H9 (cell line): ENCODE measurements around the gene GLYR1. TPM values are rescaled to one million over a fixed set of nuclear protein-coding genes. Genes with fewer than 3 reads are reported as not detected.
A peak's percentile ranks its signal among the peaks of the same experiment; 100 is the strongest.

Source experiments
- DNase-seq: peaks from one replicate; pipeline ENCODE4 v3.0.0-alpha.2; 2017
- H2AFZ ChIP-seq: one replicate; pipeline ENCODE4 v1.6.1; 2013; ENCODE audit warnings: mild to moderate bottlenecking, low read length, control low read depth, moderate library complexity
- H2AK5ac ChIP-seq: 2 replicates; pipeline ENCODE4 v1.6.1; 2013; ENCODE audit warnings: low read length, control low read depth, mixed read lengths; ENCODE audit not compliant: insufficient read length
- H2BK120ac ChIP-seq: one replicate; pipeline ENCODE4 v1.6.1; 2013; ENCODE audit warnings: low read depth, mild to moderate bottlenecking, low read length, control low read depth, inconsistent platforms; ENCODE audit not compliant: poor library complexity, severe bottlenecking
- H2BK12ac ChIP-seq: 2 replicates; pipeline ENCODE4 v1.6.1; 2013; ENCODE audit warnings: low read length, control low read depth, mixed read lengths, low read depth; ENCODE audit not compliant: insufficient read length
- H2BK15ac ChIP-seq: 2 replicates; pipeline ENCODE4 v1.6.1; 2013; ENCODE audit warnings: low read depth, low read length, control low read depth
- H2BK20ac ChIP-seq: one replicate; pipeline ENCODE4 v1.6.1; 2013; ENCODE audit warnings: low read depth, mild to moderate bottlenecking, low read length, control low read depth, inconsistent platforms; ENCODE audit not compliant: poor library complexity, severe bottlenecking
- H2BK5ac ChIP-seq: 2 replicates; pipeline ENCODE4 v1.6.1; 2013; ENCODE audit warnings: low read length, control low read depth, mixed read lengths; ENCODE audit not compliant: insufficient read length
- H3K14ac ChIP-seq: 2 replicates; pipeline ENCODE4 v1.6.1; 2013; ENCODE audit warnings: low read length, control low read depth; ENCODE audit not compliant: insufficient read depth
- H3K18ac ChIP-seq: 2 replicates; pipeline ENCODE4 v1.6.1; 2013; ENCODE audit warnings: low read depth, mild to moderate bottlenecking, mixed read lengths, low read length, control low read depth; ENCODE audit not compliant: insufficient read length
- H3K23ac ChIP-seq: 2 replicates; pipeline ENCODE4 v1.6.1; 2013; ENCODE audit warnings: low read length, control low read depth, mixed read lengths, low read depth; ENCODE audit not compliant: insufficient read length
- H3K23me2 ChIP-seq: 2 replicates; pipeline ENCODE4 v1.6.1; 2013; ENCODE audit warnings: low read depth, mild to moderate bottlenecking, mixed read lengths, low read length, control low read depth; ENCODE audit not compliant: insufficient read length, poor library complexity, severe bottlenecking
- H3K27ac ChIP-seq: 2 replicates; pipeline ENCODE4 v1.5.1; 2013; ENCODE audit warnings: low read length, control low read depth, mixed read lengths, low read depth; ENCODE audit not compliant: insufficient read length
- H3K27me3 ChIP-seq: 2 replicates; pipeline ENCODE4 v1.6.1; 2013; ENCODE audit warnings: low read length, control low read depth, inconsistent platforms; ENCODE audit not compliant: insufficient read depth
- H3K4ac ChIP-seq: 2 replicates; pipeline ENCODE4 v1.6.1; 2013; ENCODE audit warnings: low read depth, mild to moderate bottlenecking, control low read depth, inconsistent platforms, low read length, moderate library complexity
- H3K4me1 ChIP-seq: 2 replicates; pipeline ENCODE4 v1.6.1; 2013; ENCODE audit warnings: low read length, control low read depth, inconsistent platforms; ENCODE audit not compliant: insufficient read depth
- H3K4me2 ChIP-seq: 2 replicates; pipeline ENCODE4 v1.6.1; 2013; ENCODE audit warnings: low read length, control low read depth, mixed read lengths; ENCODE audit not compliant: insufficient read length, insufficient read depth
- H3K56ac ChIP-seq: 2 replicates; pipeline ENCODE4 v1.6.1; 2013; ENCODE audit warnings: low read depth, mild to moderate bottlenecking, mixed read lengths, low read length, control low read depth; ENCODE audit not compliant: insufficient read length
- H3K79me1 ChIP-seq: 2 replicates; pipeline ENCODE4 v1.6.1; 2013; ENCODE audit warnings: low read depth, mild to moderate bottlenecking, moderate library complexity, low read length, control low read depth, inconsistent platforms; ENCODE audit not compliant: insufficient read depth, poor library complexity, severe bottlenecking
- H3K79me2 ChIP-seq: 2 replicates; pipeline ENCODE4 v1.6.1; 2013; ENCODE audit warnings: low read length, control low read depth, inconsistent platforms; ENCODE audit not compliant: insufficient read depth
- H3K9ac ChIP-seq: 2 replicates; pipeline ENCODE4 v1.6.1; 2013; ENCODE audit warnings: low read length, control low read depth, mixed read lengths; ENCODE audit not compliant: insufficient read length; ENCODE audit errors: extremely low read depth
- H3K9me3 ChIP-seq: one replicate; pipeline ENCODE4 v1.6.1; 2013; ENCODE audit warnings: low read depth, low read length, inconsistent platforms; ENCODE audit not compliant: control insufficient read depth
- H3T11ph ChIP-seq: one replicate; pipeline ENCODE4 v1.6.1; 2013; ENCODE audit warnings: mild to moderate bottlenecking, low read length, control low read depth, inconsistent platforms
- H4K20me1 ChIP-seq: one replicate; pipeline ENCODE4 v1.6.1; 2013; ENCODE audit not compliant: control insufficient read depth, insufficient read length, insufficient read depth
- H4K5ac ChIP-seq: 2 replicates; pipeline ENCODE4 v1.6.1; 2013; ENCODE audit warnings: low read depth, mild to moderate bottlenecking, mixed read lengths, low read length, control low read depth; ENCODE audit not compliant: insufficient read length
- H4K8ac ChIP-seq: replicated peaks from 2 replicates; pipeline ENCODE4 v1.6.1; 2013; ENCODE audit warnings: low read length, control low read depth, mixed read lengths, low read depth; ENCODE audit not compliant: insufficient read length
- H4K91ac ChIP-seq: 2 replicates; pipeline ENCODE4 v1.6.1; 2013; ENCODE audit warnings: low read depth, mild to moderate bottlenecking, moderate library complexity, mixed read lengths, low read length, control low read depth; ENCODE audit not compliant: insufficient read length
- H3K27ac Mint-ChIP-seq, 3 experiments: 2 replicates in 2 of 3; 3 replicates in 1 of 3; pipeline ENCODE4 v1.8.0; 2020 to 2021; ENCODE audit warnings: mixed read lengths in 3 of 3, mild to moderate bottlenecking in 1 of 3, moderate library complexity in 1 of 3
- H3K27me3 Mint-ChIP-seq: 2 replicates; pipeline ENCODE4 v1.8.0; 2021; ENCODE audit warnings: low read depth, mild to moderate bottlenecking, moderate library complexity, mixed read lengths
- H3K36me3 Mint-ChIP-seq, 3 experiments: 2 replicates in 2 of 3; 3 replicates in 1 of 3; pipeline ENCODE4 v1.8.0; 2020 to 2021; ENCODE audit warnings: low read depth in 3 of 3, mixed read lengths in 3 of 3; ENCODE audit not compliant: insufficient read depth in 1 of 3
- H3K4me1 Mint-ChIP-seq, 2 experiments: 2 replicates each; pipeline ENCODE4 v1.8.0; 2020; ENCODE audit warnings: mixed read lengths in 2 of 2
- H3K4me3 Mint-ChIP-seq, 2 experiments: 2 replicates in 1 of 2; 3 replicates in 1 of 2; pipeline ENCODE4 v1.8.0; 2020 to 2021; ENCODE audit warnings: mild to moderate bottlenecking in 2 of 2, mixed read lengths in 2 of 2, moderate library complexity in 1 of 2
- H3K9me3 Mint-ChIP-seq, 2 experiments: 2 replicates in 1 of 2; 3 replicates in 1 of 2; pipeline ENCODE4 v1.8.0; 2020; ENCODE audit warnings: mild to moderate bottlenecking in 2 of 2, mixed read lengths in 2 of 2, moderate library complexity in 1 of 2
- WGBS: extraction: QIAGEN DNeasy Blood & Tissue Kit; methylation state at CpG from one replicate; pipeline ENCODE4 v1.1.7; 2013; ENCODE audit warnings: missing lambda C conversion rate, low lambda C conversion rate, mixed read lengths; ENCODE audit not compliant: insufficient read length; ENCODE audit errors: extremely low coverage; 5-methylcytosine and 5-hydroxymethylcytosine counted together
- total RNA-seq: library from RNA; stranded (reverse); gene quantifications from 2 replicates; pipeline ENCODE4 v1.2.1, GENCODE V29; 2021
- TF ChIP-seq, protein P1 (sequence below): fragments of 200-600 bp; sonication (generic); conservative IDR thresholded peaks from 3 replicates; pipeline ENCODE4 v1.8.0; 2021; ENCODE audit warnings: antibody characterized with exemption, mild to moderate bottlenecking

Gene GLYR1
- total RNA-seq, 1 experiment from 2014 or later: 114 TPM

DNA sequence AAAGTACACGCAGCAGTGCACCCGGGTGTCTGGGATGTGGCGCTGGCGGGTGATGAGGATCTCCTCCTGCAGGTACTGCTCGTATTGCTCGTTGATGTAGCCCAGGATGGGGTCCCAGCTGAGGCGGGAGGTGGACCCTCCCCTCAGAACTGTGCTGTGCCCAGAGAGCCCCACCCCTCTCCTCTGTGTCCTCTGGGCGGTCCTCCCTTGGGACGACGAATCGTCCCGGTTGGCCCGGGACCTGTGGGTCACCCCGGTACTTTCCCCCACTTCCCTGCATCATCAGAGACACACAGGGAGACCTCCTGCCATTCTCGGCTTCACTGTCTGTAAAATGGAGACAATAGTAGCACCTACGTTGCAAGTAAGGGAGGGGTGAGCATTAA, 63.1 kb downstream of the GLYR1 start:
- H2BK120ac ChIP-seq: no peak overlapping the region
- no peak overlapping the region for H4K8ac ChIP-seq
- H3K9me3 ChIP-seq: no peaks in the 10 kb centered on the region
- Mint-ChIP-seq H3K4me1 (peaks cover 15 to 24% of the 10 kb centered on the region in 2 experiments), H3K4me3 (no peak overlapping the region), H3K36me3 (no peaks in the 10 kb centered on the region), H3K27me3 (no peaks in the 10 kb centered on the region; the same call in 1 of the 2 replicates), H3K9me3 (no peaks in the 10 kb centered on the region; a peak in 2 of 5 replicates), H3K27ac (peak overlapping the region in 2 of 3 experiments; percentile 47 to 70; a peak in 4 of 7 replicates)
- no peak overlapping the region for H3K18ac ChIP-seq
- H3K23ac ChIP-seq: no peak overlapping the region
- H2BK5ac ChIP-seq: no peak overlapping the region
- H3K79me2 ChIP-seq: no peaks in the 10 kb centered on the region
- no peak overlapping the region for H2BK12ac ChIP-seq
- no peak overlapping the region for H4K5ac ChIP-seq
- no peak overlapping the region for H3K56ac ChIP-seq
- WGBS: no CpG with 5 or more reads among the region's 16 CpGs
- H3K23me2 ChIP-seq: no peaks in the 10 kb centered on the region
- DNase-seq: no peak
- no peaks in the 10 kb centered on the region; the same call in 1 of the 2 replicates for H3K27me3 ChIP-seq
- H2AFZ ChIP-seq: no peak overlapping the region
- H3K9ac ChIP-seq: no peak overlapping the region
- no peaks in the 10 kb centered on the region for H3K79me1 ChIP-seq
- H4K20me1 ChIP-seq: no peaks in the 10 kb centered on the region
- no peak overlapping the region for H2BK15ac ChIP-seq
- no peak overlapping the region for H4K91ac ChIP-seq
- H3K27ac ChIP-seq: no peak overlapping the region
- peaks cover 3% of the 10 kb centered on the region; the same call in 1 of the 2 replicates for H3K4me1 ChIP-seq
- H3K4ac ChIP-seq: no peak overlapping the region
- H3K4me2 ChIP-seq: no peak overlapping the region
- H2BK20ac ChIP-seq: peak overlapping the region; percentile 78
- no peak overlapping the region for H3T11ph ChIP-seq
- H2AK5ac ChIP-seq: no peak overlapping the region
- TF ChIP-seq, protein P1, sequence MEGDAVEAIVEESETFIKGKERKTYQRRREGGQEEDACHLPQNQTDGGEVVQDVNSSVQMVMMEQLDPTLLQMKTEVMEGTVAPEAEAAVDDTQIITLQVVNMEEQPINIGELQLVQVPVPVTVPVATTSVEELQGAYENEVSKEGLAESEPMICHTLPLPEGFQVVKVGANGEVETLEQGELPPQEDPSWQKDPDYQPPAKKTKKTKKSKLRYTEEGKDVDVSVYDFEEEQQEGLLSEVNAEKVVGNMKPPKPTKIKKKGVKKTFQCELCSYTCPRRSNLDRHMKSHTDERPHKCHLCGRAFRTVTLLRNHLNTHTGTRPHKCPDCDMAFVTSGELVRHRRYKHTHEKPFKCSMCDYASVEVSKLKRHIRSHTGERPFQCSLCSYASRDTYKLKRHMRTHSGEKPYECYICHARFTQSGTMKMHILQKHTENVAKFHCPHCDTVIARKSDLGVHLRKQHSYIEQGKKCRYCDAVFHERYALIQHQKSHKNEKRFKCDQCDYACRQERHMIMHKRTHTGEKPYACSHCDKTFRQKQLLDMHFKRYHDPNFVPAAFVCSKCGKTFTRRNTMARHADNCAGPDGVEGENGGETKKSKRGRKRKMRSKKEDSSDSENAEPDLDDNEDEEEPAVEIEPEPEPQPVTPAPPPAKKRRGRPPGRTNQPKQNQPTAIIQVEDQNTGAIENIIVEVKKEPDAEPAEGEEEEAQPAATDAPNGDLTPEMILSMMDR: no peak
- H3K14ac ChIP-seq: no peak overlapping the region
